Lung (tissue), 12 donors: ENCODE measurements around the gene FLACC1. TPM values are rescaled to one million over a fixed set of nuclear protein-coding genes. Genes with fewer than 3 reads are reported as not detected.

Experiments
- ATAC-seq: fragments of 200-7000 bp; cut with Tn5 transposase; one replicate; pipeline ENCODE4 v1.9.1; 2020; ENCODE audit warnings: moderate number of reproducible peaks; ENCODE audit not compliant: insufficient read depth, low FRiP score
- DNase-seq, 3 donors: peaks; one replicate each; pipeline ENCODE4 v3.0.0-alpha.2; 2013 to 2017
- H3K27ac ChIP-seq, 2 donors: one replicate each; pipeline ENCODE4 v1.5.1; 2013; ENCODE audit warnings: mild to moderate bottlenecking in 2 of 2, moderate library complexity in 2 of 2, control low read depth in 1 of 2, inconsistent platforms in 1 of 2, low read depth in 1 of 2, low read length in 1 of 2
- H3K27me3 ChIP-seq, 3 donors: one replicate each; pipeline ENCODE4 v1.5.1; 2013; ENCODE audit warnings: low read length in 2 of 3; ENCODE audit not compliant: control insufficient read depth in 3 of 3, insufficient read depth in 3 of 3
- H3K36me3 ChIP-seq, 4 donors: one replicate each; pipeline ENCODE4 v1.5.1; 2013; ENCODE audit warnings: low read length in 4 of 4, mild to moderate bottlenecking in 1 of 4, moderate library complexity in 1 of 4; ENCODE audit not compliant: control insufficient read depth in 4 of 4, insufficient read depth in 4 of 4
- H3K4me1 ChIP-seq, 5 donors: one replicate each; pipeline ENCODE4 v1.5.1; 2013; ENCODE audit warnings: low read length in 5 of 5, mild to moderate bottlenecking in 2 of 5, moderate library complexity in 1 of 5; ENCODE audit not compliant: control insufficient read depth in 5 of 5, insufficient read depth in 5 of 5
- H3K4me3 ChIP-seq: one replicate; pipeline ENCODE4 v1.5.1; 2013; ENCODE audit warnings: mild to moderate bottlenecking, control low read depth, moderate library complexity
- H3K9ac ChIP-seq, 2 donors: one replicate each; pipeline ENCODE4 v1.5.1; 2013; ENCODE audit warnings: low read length in 2 of 2, control low read depth in 1 of 2; ENCODE audit not compliant: insufficient read depth in 1 of 2
- H3K9me3 ChIP-seq, 4 donors: one replicate each; pipeline ENCODE4 v1.5.1; 2013; ENCODE audit warnings: low read length in 3 of 4, mild to moderate bottlenecking in 1 of 4, moderate library complexity in 1 of 4; ENCODE audit not compliant: control insufficient read depth in 4 of 4, insufficient read depth in 3 of 4
- WGBS, 2 donors: extraction: QIAGEN DNeasy Blood & Tissue Kit; methylation state at CpG; one replicate each; pipeline ENCODE4 v1.1.7; 2013; 5-methylcytosine and 5-hydroxymethylcytosine counted together
- polyA plus RNA-seq, 2 donors: library from polyadenylated mRNA; stranded (reverse); fragments of 200-250 nt; gene quantifications; one replicate each; pipeline ENCODE4 v1.2.1, GENCODE V29; 2013
- total RNA-seq, 2 donors: library from RNA; depleted of rRNA in 1 of 2; stranded (reverse); fragments of >200 nt in 1 of 2; gene quantifications; one replicate each; pipeline ENCODE4 v1.2.1, GENCODE V29; 2014 to 2021
- TF ChIP-seq, protein P1 (sequence below): IDR thresholded peaks from 2 replicates; pipeline ENCODE4 v1.5.1; 2012; ENCODE audit warnings: mild to moderate bottlenecking; ENCODE audit errors: control extremely low read depth, extremely low read depth
- donor health status: control.
- donor health status: control.
- donor health status: Bipolar disorder and iron deficiency.
- donor health status: healthy.
- donor health status: DM: yes; HTN: yes; CAD: no.

The FLACC1 gene
- total and polyA plus RNA-seq, 4 donors: 1.0 to 8.6 (median 4.9) TPM

DNA sequence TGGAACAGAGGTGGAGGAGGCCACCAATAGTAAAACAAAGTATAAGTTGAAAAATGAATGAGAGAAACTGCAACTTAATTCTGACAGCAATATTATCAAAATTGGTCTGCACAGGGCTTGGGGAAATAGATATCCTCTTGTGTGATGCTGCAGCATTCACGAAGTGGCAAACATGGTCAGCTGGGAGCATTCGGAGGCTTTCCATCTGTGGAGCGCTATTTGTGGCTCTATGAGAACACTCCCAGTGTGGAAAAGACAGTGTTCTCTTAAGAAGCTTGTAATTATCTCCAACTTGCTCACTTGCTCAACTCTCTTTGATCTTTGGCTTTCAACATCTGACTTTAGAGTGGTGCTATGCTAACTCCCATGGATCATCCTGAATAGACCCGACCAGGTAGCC, 3.1 kb upstream of the FLACC1 start:
- Histone ChIP-seq H3K27ac (no peak overlapping the region), H3K9ac (no peak overlapping the region), H3K36me3 (peaks cover 6 to 8% (median 7%) of the 10 kb centered on the region in 4 donors), H3K4me3 (no peak overlapping the region), H3K27me3 (no peaks in the 10 kb centered on the region), H3K4me1 (peaks cover 0 to 5% (median 2%) of the 10 kb centered on the region in 5 donors), H3K9me3 (peaks cover 0 to 4% (median 0%) of the 10 kb centered on the region in 4 donors)
- ATAC-seq: no peak
- no peak for DNase-seq
- TF ChIP-seq, protein P1, sequence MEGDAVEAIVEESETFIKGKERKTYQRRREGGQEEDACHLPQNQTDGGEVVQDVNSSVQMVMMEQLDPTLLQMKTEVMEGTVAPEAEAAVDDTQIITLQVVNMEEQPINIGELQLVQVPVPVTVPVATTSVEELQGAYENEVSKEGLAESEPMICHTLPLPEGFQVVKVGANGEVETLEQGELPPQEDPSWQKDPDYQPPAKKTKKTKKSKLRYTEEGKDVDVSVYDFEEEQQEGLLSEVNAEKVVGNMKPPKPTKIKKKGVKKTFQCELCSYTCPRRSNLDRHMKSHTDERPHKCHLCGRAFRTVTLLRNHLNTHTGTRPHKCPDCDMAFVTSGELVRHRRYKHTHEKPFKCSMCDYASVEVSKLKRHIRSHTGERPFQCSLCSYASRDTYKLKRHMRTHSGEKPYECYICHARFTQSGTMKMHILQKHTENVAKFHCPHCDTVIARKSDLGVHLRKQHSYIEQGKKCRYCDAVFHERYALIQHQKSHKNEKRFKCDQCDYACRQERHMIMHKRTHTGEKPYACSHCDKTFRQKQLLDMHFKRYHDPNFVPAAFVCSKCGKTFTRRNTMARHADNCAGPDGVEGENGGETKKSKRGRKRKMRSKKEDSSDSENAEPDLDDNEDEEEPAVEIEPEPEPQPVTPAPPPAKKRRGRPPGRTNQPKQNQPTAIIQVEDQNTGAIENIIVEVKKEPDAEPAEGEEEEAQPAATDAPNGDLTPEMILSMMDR: no peak
- WGBS, 2 donors: 90 to 99% methylated on average over 4 of the region's 4 CpGs

DNA sequence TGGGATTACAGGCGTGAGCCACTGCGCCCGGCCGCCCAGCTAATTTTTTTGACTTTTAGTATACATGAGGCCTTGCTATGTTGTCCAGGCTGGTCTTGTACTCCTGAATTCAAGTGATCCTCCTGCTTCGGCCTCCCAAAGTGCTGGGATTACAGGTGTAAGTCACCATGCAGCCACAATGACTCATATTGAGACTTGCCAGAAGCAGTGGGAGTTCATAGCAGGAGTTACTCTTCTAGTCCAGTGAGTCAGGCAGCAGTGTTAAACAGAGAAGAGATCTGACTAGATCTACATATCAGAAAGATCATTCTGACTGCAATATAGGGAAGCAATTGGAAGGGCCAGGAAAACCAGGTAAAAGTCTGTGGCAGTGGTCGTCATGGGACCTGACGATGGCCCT, 1.5 kb upstream of the FLACC1 start:
- ATAC-seq (no peak), DNase-seq (no peak)
- 82 to 97% methylated on average over 7 of the region's 7 CpGs for WGBS, 2 donors
- no peak overlapping the region for H3K9ac ChIP-seq
- no peaks in the 10 kb centered on the region for H3K27me3 ChIP-seq
- peaks cover 0 to 4% (median 0%) of the 10 kb centered on the region in 4 donors for H3K9me3 ChIP-seq
- peaks cover 0 to 5% (median 2%) of the 10 kb centered on the region in 5 donors for H3K4me1 ChIP-seq
- TF ChIP-seq, protein P1: no peak
- no peak overlapping the region for H3K4me3 ChIP-seq
- H3K27ac ChIP-seq: no peak overlapping the region
- peaks cover 6 to 7% (median 7%) of the 10 kb centered on the region in 4 donors for H3K36me3 ChIP-seq

DNA sequence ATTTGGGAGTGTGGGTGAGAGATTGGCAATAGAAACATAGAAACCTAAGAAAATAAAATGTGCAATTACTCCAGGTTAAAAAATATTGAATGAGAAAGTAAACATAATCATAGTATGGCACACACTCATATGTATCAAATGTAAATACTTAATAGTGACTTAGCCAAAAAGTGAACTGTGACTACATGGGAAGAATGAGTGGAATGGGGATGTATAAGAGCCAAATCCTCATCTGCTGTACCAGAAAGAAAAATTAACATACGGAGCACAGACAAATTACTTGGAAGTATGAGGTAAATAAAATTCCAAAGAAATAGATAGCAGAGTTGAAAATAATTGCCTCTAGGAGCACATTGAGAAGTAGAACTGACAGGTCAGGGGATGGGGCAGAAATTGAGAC, 4.0 kb downstream of the FLACC1 start:
- Histone ChIP-seq H3K27me3 (no peaks in the 10 kb centered on the region), H3K9ac (no peak overlapping the region), H3K9me3 (no peaks in the 10 kb centered on the region), H3K27ac (no peak overlapping the region), H3K4me3 (no peak overlapping the region), H3K4me1 (peaks cover 0 to 5% (median 2%) of the 10 kb centered on the region in 5 donors), H3K36me3 (peaks cover 0 to 6% (median 0%) of the 10 kb centered on the region in 4 donors)
- 68 to 69% methylated on average over 1 of the region's 1 CpG for WGBS, 2 donors
- ATAC-seq (no peak), DNase-seq (peak in 1 of 3 donors; percentile 6)
- TF ChIP-seq, protein P1: no peak

DNA sequence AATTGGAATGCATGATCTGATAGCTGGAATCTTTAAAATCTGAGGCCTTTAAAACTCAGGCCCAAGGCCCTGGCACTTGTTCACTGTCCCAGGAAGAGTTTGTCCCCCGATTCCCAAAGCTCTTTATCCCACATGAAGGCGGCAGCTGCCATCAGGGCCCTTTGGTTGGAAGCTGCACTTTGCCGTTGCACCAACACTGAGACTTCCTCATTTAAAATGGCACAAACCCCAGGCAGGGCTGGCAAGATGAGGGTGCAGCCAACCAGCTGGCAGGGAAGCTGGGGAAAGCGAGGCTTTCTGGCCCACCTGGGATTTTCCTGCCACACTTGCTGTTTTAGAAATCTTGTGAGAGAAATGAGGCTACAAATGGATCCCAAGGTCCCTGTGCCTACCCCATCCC, 6.3 kb downstream of the FLACC1 start:
- 87 to 97% methylated on average over 4 of the region's 4 CpGs for WGBS, 2 donors
- no peaks in the 10 kb centered on the region for H3K27me3 ChIP-seq
- TF ChIP-seq, protein P1: no peak

More for the DNA sequence above, 6.3 kb downstream of the FLACC1 start:
- no peak overlapping the region for H3K27ac ChIP-seq
- peaks cover 0 to 2% (median 0%) of the 10 kb centered on the region in 5 donors for H3K4me1 ChIP-seq
- no peak overlapping the region for H3K9ac ChIP-seq
- H3K36me3 ChIP-seq: peaks cover 0 to 6% (median 0%) of the 10 kb centered on the region in 4 donors
- DNase-seq: no peak
- no peak for ATAC-seq
- no peak overlapping the region for H3K4me3 ChIP-seq
- H3K9me3 ChIP-seq: no peaks in the 10 kb centered on the region
